ENCODE results near the gene ISM1.

The ISM1 gene

GRCh38 chr20:13238001-13238653, 17.1 kb downstream of the ISM1 start:
- no peak for TF ChIP-seq CTCF (IDR thresholded peaks at IDR 0.05; ENCODE audit: low read depth, low read length)
- no peak overlapping the region for H3K4me3 ChIP-seq (replicated peaks in 1 of 2; ENCODE audit: low read depth in 2 of 2, low read length in 2 of 2)

GRCh38 chr20:13243826-13244376, 22.8 kb downstream of the ISM1 start:
- no peak for DNase-seq (ENCODE audit: low read depth in 2 of 2)
- no peak overlapping the region for H3K4me3 ChIP-seq (replicated peaks in 1 of 2; ENCODE audit: low read depth in 2 of 2, low read length in 2 of 2)
- no peak for TF ChIP-seq CTCF (IDR thresholded peaks at IDR 0.05; ENCODE audit: low read depth, low read length)

More at GRCh38 chr20:13238001-13238653, 17.1 kb downstream of the ISM1 start:
- DNase-seq (ENCODE audit: low read depth in 2 of 2) = no peak

- TF ChIP-seq CTCF (IDR thresholded peaks at IDR 0.05; ENCODE audit: low read depth, low read length) = no peak
- no peak overlapping the region for H3K4me3 ChIP-seq (replicated peaks in 1 of 2; ENCODE audit: low read depth in 2 of 2, low read length in 2 of 2)
- no peak for DNase-seq (ENCODE audit: low read depth in 2 of 2)
Observed at GRCh38 chr20:13245250-13245723, 24.2 kb downstream of the ISM1 start.

- DNase-seq (ENCODE audit: low read depth in 2 of 2) = no peak
- TF ChIP-seq CTCF (IDR thresholded peaks at IDR 0.05; ENCODE audit: low read depth, low read length) = no peak
Observed at GRCh38 chr20:13249118-13249797, 28.2 kb downstream of the ISM1 start.

GRCh38 chr20:13249798-13250170, 28.7 kb downstream of the ISM1 start:
- no peak overlapping the region for H3K4me3 ChIP-seq (replicated peaks in 1 of 2; ENCODE audit: low read depth in 2 of 2, low read length in 2 of 2)
- TF ChIP-seq CTCF (IDR thresholded peaks at IDR 0.05; ENCODE audit: low read depth, low read length) = no peak

More at GRCh38 chr20:13249118-13249797, 28.2 kb downstream of the ISM1 start:
- no peak overlapping the region for H3K4me3 ChIP-seq (replicated peaks in 1 of 2; ENCODE audit: low read depth in 2 of 2, low read length in 2 of 2)

GRCh38 chr20:13250251-13250650, 29.2 kb downstream of the ISM1 start:
- TF ChIP-seq CTCF (IDR thresholded peaks at IDR 0.05; ENCODE audit: low read depth, low read length) = no peak
- no peak for DNase-seq (ENCODE audit: low read depth in 2 of 2)
- no peak overlapping the region for H3K4me3 ChIP-seq (replicated peaks in 1 of 2; ENCODE audit: low read depth in 2 of 2, low read length in 2 of 2)

More at GRCh38 chr20:13249798-13250170, 28.7 kb downstream of the ISM1 start:
- DNase-seq (ENCODE audit: low read depth in 2 of 2) = no peak
